HG03558 (cell line): ENCODE measurements around the gene ISCA2.
"Not testable (repeated sequence)": the region's sequence is repeated elsewhere in the genome, so short reads cannot be mapped to it uniquely, and the experiment has no call there.

Experiments
- ATAC-seq: cut with Tn5 transposase; IDR thresholded peaks from one replicate; pipeline ENCODE4 v1.9.1; 2021; ENCODE audit warnings: moderate number of reproducible peaks; ENCODE audit not compliant: unreplicated experiment; ENCODE audit errors: extremely low read depth

Gene ISCA2

GRCh38 chr14:74493343-74494261 lies at the start of gene ISCA2:
Gene ISCA2 (plus strand): TSS chr14:74493765. CDS start chr14:74493775, 10 bp downstream.
- ATAC-seq: peak; percentile 77

DNA sequence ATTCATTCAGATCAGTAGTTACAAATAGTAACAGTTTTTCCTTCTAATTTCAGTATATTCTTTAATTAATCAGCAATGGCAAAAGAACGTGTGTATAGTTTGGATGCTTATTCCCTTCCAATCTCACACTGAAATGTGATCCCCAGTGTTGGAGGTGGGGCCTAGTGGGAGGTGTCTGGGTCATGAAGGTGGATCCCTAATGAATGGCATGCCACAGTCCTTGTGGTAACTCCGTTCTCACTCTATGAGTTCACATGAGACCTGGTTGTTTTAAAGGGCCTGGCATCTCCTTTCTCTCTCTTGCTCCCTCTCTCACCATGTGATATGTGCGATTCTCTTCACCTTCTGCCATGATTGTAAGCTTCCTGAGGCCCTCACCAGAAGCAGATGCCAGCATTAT lies 48.7 kb upstream of the ISCA2 start:
- no peak for ATAC-seq

- not testable (repeated sequence) for ATAC-seq
These were observed 39.2 kb upstream of the ISCA2 start for GRCh38 chr14:74454397-74454796.

DNA sequence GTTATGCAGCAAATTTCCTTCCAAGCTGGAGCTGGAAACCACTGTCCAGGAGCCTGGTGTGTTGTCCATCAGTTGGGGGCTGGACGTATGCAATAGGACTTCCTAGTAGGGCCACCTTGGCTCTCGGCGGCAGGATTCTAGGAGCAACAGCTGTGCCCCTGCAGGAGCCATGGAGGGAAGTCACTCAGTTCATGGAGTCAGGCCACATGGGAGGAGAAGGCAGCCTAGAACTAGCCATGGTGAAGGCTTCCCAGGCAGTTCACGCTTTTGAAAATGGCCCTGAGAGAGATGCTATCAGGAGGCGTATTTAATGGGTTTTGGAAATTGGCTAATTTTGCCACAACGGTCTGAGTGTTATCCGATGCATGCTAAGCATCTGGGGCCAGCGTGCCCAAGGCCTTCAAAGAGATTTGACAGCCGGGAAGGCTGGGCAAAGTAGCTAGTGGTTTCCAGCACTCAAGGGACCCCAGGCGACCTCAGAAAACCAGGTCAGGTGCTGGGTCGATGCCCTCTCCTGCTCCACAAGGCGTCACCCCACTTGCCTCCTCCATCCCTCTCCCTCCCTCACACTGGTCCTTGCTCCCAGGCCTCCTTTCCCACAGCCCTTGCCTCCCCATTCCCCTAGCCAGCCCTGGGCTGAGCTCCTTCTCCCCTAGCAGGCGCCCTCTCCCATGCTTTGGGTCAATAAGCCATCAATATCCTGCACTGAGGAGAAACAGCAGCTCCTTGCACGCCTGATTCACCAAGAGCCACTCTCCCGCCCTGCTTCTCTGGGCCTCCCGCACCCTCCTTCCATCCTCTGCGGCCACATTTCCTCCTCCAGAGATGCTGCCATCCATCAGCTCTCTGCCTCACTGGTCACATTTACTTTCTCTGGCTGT lies 36.6 kb upstream of the ISCA2 start:
- no peak for ATAC-seq

DNA sequence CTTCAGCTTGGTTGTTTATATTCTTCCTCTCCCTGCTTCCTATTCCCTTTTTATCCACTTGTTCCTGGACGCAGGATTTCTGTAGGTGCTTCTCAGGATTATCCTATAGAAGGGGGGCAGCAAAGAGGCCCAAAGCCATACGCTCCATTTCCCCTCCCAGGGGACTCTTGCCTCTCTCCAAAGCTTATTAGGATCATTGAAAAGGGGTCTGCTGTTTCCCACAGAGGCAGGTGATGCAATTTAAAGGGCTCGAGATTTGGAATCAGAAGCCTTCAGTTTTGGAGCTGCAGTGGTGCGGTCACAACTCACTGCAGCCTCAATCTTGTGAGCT lies 36.0 kb upstream of the ISCA2 start:
- ATAC-seq: no peak

GRCh38 chr14:74459289-74459946 lies 34.1 kb upstream of the ISCA2 start:
- no peak for ATAC-seq

GRCh38 chr14:74459976-74460375 lies 33.6 kb upstream of the ISCA2 start:
- ATAC-seq: no peak

- no peak for ATAC-seq
These were observed 30.6 kb upstream of the ISCA2 start for GRCh38 chr14:74462993-74463392.

DNA sequence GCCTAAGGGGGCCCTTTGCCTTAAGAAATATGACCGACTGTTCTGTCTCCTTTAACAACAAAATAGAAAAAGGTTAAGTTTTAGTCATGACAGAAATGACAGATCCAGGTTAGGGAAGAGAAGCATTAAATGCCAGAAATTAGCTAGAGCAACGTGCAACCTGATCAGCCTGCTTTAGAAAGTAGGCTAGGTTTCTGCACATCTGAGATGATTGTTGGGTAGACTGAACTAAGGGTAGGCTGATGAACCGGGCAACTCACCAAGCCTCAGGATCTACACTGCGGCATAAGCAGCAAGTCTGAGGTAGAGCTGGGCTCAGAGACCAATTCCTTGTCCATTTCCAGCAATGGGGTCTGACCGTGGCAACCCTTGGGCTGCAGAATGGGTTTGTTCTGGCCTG lies 29.9 kb upstream of the ISCA2 start:
- no peak for ATAC-seq

- no peak for ATAC-seq
These were observed 28.8 kb upstream of the ISCA2 start for GRCh38 chr14:74464785-74465184.

DNA sequence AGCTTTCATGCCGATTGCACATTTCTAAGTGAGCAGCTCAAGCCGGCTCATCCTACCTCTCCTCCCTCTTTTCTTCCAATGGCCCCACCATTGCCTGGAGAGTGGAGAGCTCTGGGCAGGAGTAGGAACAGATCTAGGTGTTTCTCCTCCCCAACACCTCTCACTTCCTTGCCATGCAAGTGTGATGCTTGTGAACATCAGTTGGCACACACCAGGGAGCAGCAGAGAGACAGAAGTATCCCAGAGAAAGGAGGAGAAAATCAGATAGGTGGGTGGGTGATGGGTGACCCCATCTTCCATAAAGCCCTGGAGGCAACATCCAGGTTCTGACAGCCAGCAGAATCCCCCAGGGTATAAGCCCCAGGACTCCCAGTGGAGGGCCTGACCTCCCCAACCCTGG lies 28.2 kb upstream of the ISCA2 start:
- no peak for ATAC-seq

GRCh38 chr14:74468513-74468912 lies 25.1 kb upstream of the ISCA2 start:
- ATAC-seq: no peak

DNA sequence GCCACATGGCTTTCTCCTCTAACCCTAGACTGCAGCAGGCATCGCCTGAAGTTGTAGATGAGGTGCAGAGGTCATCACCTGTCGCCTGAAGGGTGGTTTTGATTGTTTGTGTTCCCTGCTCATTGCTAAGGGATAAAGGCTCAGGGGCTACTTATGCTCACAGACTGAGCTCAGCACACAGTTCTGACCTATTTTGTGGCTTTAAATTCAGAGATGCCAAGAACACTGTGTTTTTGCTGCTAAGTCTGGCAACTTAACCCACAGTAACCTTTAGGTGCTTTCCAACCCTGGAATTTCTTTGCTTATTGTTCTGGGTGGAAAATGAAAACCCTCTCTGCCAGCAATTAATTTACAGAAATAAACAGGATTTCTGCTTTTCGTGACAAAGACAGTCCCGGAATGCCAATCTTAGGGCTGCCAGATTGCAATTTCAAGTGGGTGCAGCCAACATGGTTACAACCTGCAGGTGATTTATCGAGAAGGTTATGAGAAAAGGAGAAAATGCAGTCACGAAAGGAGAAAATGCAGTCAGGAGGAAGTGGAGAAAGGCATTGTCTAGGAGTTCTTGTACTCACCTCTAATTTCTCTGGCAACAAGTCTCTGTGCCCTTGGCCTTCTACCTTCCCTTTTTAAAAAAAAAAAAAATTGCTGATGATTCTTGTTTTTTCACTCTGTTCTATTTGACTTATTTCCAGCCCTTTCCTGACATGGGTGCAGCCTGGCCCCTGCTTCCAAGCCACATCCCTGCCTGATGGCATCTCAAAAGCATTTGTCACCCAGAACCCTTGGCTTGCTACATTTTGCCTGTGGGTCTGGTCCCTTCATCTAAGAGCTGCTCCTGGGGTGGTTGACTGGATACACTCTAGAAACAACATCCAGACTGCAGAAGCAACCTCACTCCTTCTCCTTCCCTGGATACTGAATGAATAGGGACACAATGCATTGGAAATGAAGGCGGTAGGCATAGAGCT lies 23.7 kb upstream of the ISCA2 start:
- no peak for ATAC-seq

DNA sequence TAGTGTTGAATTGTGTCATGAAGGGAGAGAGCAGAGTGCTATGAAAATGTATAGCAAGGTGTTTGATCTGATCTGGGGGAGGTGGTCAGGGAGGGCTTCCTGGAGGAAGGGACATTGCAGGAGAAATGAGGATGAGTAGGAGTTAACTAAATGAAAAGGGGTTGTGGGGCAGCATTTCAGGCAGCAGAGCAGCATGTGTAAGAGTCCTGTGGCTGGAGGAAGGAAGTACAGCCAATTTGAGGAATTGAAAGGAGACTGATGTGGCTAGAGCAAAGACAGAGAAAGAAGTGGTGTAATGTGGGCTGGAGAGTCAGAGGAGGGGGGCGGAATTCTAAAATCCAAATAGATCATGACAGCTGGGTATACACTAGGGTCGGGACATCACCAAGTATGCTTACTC lies 21.0 kb upstream of the ISCA2 start:
- ATAC-seq: no peak

GRCh38 chr14:74474376-74474775 lies 19.2 kb upstream of the ISCA2 start:
- ATAC-seq: no peak

- no peak for ATAC-seq
These were observed 17.9 kb upstream of the ISCA2 start for GRCh38 chr14:74475678-74476077.

- no peak for ATAC-seq
These were observed 17.5 kb upstream of the ISCA2 start for GRCh38 chr14:74476107-74476506.

- no peak for ATAC-seq
These were observed 17.0 kb upstream of the ISCA2 start for GRCh38 chr14:74476607-74477006.

GRCh38 chr14:74478996-74479635 lies 14.4 kb upstream of the ISCA2 start:
- ATAC-seq: no peak
